Left renal cortex interstitium (tissue), 4 donors: ENCODE measurements around the gene PARP3. TPM values are rescaled to one million over a fixed set of nuclear protein-coding genes. Genes with fewer than 3 reads are reported as not detected.

Experiments used
- DNase-seq, 4 donors: peaks; one replicate each; pipeline ENCODE4 v3.0.0-alpha.2; 2013; ENCODE audit warnings: low read depth in 4 of 4, low spot score in 2 of 4, missing footprints in 1 of 4
- polyA plus RNA-seq, 4 donors: library from polyadenylated mRNA; unstranded; fragments of 120-200 nt; gene quantifications; one replicate each; pipeline ENCODE4 v1.2.1, GENCODE V29; 2013; ENCODE audit not compliant: insufficient read length in 4 of 4

PARP3 gene
- polyA plus RNA-seq, 4 donors, result 14.6 to 22.7 (median 20.0) TPM

DNA sequence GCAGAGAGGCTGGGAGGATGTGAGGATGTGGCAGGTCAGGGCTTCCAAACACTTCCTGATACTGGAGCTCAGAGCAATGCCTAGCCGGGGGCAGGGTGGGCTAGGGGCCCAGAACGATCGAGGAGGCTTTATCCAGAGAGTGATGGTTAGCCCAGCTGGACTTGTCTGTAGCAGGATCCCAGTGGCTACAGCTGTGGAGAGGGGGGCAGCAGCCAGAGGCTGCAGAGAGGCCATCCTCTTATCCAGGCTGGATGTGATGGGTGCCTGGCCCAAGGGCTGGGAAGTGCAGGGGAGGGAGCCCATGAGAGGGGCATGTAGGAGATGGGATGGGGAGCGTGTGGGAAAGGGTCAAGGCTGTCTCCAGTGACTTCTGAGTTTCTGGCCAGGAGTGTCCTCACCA, 4.6 kb downstream of the PARP3 start:
- DNase-seq, result no peak

DNA sequence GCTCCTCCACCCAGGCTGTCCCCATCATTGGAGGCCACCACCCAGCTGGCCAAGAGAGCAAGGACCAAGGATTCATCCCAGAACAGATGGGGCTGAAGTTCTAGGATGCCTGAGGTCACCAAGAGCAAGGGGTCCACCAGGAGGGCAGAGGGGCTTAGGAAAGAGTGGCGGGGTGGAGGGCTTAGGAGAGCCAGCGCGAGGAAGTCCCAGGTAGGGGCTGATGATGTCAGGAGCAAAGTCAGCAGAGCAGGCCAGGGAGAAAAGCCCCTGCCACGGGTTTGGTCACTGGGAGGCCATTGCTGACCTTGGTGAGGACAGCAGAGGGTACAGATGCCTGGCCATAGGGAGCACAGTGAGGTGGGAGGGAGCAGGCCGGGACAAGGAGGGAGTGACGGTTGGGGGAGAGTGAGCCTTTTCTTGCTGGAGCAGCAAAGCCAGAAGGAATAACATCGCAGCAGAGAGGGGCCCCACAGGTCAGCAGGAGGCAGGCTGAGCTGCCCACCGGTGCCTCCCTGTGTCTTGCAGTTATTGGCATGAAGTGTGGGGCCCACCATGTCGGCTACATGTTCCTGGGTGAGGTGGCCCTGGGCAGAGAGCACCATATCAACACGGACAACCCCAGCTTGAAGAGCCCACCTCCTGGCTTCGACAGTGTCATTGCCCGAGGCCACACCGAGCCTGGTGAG, 5.2 kb downstream of the PARP3 start:
- no peak for DNase-seq

DNA sequence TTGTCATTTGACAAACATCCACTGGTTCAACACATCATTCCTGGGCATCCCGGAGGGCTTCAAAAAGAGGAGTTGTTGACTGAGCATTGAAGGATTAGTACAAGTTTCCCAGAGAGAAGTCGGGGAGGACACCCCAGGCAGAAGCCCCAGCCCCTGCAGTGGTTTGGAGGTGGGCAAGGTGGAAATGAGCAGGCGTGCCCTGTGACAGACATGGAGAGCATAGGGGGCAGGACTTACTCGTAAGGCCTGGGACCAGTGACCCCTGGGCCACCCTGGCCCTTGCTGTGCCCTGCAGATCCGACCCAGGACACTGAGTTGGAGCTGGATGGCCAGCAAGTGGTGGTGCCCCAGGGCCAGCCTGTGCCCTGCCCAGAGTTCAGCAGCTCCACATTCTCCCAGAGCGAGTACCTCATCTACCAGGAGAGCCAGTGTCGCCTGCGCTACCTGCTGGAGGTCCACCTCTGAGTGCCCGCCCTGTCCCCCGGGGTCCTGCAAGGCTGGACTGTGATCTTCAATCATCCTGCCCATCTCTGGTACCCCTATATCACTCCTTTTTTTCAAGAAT, 5.9 kb downstream of the PARP3 start:
- DNase-seq, result no peak

DNA sequence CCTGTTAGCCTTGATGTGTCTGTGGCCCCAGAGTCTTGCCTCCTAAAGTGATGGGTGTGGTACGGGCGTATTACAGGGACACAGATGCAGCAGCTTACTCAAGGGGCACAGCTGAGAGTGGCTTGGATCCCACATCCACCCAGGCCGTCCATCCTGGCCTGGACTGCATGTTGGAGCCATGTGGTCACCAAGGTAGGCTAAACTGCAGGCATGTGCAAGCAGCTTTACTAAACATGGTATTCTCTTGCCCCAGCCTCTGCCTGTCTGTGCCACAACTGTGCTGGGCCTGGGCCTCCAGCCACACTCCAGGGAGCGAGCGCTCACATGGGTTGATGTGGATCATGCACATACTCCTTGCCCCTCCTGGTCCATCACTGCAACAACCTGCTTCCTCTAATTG, 7.0 kb downstream of the PARP3 start:
- no peak for DNase-seq

DNA sequence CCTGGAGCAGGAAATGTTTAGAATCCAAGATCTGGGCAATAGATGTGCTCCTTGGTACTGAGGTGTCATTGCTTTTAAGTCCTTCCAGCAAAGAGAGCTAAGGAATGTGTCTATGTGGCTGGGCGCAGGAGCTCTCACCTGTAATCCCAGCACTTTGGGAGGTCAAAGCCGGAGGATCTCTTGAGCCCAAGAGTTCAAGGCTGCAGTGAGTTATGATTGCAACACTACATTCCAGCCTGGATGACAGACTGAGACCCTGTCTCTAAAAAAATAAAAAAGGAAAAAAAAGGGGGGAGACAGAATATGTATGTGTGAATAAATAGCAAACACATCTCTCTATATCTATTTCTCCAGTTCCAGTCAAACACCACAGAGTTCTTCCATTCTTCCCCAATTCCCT, 8.7 kb downstream of the PARP3 start:
- DNase-seq, result no peak

DNA sequence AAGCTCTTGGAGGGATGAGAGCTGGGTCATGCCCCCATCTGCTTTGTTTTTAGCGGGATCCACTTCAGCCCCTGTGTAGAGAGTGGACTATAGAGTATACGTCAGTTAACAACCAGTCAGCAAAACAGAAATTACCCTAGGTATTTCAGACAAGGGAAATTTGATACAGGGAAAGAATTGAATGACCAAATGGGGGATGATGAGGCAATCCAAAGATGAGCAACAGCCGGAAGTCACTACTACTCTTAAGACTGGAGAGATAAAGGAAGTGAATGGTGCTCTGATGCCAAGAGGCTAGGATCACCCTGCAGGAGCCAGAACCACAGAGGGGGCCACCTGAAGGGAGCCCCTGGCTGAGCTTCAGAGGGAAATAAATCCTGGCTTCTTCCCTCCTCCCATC, 11.3 kb downstream of the PARP3 start:
- no peak for DNase-seq

DNA sequence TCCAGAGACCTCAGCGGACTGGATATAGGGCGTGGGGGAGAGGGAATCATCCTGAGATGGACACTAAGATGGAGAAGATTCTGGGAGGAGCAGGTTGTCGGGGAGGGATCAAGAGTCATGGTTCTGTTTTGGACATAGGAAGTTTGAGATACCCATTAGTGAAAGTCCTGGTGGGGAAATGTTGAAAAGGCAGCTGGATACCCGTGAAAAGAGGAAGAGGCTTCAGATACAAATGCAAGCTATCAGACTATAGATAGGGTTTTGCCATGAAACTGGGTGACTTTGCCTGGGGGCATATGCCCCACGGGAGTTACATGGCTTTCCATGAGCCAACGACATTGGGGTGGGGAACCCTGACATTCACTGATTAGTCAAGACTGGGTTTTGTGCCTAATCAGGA, 11.9 kb downstream of the PARP3 start:
- DNase-seq, result no peak

DNA sequence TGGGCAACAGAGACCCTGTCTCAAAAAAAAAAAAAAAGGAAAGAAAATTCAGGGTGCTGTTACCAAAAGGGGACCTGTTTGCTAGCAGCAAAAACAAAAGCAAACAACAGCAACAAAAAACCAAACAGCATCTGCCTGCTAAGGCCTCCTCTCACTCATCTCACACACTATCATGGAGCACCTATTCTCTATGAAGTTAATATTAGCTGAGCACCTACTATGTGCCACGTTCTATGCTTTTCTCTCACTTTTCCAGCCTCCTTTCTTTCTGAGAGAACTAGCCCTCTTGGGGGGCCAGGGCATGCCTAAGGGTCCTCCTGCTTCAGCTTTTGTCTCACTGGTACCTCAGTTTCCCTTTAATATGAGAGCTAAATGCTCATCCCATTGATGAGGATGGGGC, 12.6 kb downstream of the PARP3 start:
- no peak for DNase-seq

DNA sequence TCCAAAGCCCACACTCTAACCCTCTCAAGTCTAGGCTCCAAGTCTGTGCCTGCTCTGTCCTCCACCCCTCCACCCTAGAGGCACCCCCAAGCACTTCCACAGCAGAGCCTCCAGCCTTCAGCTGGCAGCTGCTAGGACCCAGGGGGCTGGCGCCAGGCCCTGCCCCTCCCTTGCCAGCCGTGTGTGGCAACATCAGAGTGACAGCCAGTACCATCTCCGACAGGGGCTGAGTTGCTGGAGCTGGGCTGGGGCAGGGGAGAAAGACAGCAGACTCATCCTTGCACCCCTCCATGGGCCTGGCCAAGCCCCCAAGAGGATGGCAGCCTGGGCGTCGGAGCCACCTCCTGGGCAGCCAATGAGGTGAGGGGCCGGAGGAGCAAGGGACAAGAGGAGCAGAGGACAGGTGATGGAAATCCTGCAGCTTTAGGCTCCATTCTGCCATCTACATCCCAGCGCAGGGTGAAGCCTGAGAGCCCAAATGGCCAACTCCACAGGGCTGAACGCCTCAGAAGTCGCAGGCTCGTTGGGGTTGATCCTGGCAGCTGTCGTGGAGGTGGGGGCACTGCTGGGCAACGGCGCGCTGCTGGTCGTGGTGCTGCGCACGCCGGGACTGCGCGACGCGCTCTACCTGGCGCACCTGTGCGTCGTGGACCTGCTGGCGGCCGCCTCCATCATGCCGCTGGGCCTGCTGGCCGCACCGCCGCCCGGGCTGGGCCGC, 13.2 kb downstream of the PARP3 start, which contains the start of gene GPR62:
TSS of gene GPR62 (plus strand) at position 207 of the 718 bp plus-strand sequence. CDS start at position 479, 272 bp downstream.
- no peak for DNase-seq

DNA sequence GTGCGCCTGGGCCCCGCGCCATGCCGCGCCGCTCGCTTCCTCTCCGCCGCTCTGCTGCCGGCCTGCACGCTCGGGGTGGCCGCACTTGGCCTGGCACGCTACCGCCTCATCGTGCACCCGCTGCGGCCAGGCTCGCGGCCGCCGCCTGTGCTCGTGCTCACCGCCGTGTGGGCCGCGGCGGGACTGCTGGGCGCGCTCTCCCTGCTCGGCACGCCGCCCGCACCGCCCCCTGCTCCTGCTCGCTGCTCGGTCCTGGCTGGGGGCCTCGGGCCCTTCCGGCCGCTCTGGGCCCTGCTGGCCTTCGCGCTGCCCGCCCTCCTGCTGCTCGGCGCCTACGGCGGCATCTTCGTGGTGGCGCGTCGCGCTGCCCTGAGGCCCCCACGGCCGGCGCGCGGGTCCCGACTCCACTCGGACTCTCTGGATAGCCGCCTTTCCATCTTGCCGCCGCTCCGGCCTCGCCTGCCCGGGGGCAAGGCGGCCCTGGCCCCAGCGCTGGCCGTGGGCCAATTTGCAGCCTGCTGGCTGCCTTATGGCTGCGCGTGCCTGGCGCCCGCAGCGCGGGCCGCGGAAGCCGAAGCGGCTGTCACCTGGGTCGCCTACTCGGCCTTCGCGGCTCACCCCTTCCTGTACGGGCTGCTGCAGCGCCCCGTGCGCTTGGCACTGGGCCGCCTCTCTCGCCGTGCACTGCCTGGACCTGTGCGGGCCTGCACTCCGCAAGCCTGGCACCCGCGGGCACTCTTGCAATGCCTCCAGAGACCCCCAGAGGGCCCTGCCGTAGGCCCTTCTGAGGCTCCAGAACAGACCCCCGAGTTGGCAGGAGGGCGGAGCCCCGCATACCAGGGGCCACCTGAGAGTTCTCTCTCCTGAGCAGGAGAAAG, 14.0 kb downstream of the PARP3 start:
- peak in 1 of 4 donors; percentile 41 for DNase-seq

DNA sequence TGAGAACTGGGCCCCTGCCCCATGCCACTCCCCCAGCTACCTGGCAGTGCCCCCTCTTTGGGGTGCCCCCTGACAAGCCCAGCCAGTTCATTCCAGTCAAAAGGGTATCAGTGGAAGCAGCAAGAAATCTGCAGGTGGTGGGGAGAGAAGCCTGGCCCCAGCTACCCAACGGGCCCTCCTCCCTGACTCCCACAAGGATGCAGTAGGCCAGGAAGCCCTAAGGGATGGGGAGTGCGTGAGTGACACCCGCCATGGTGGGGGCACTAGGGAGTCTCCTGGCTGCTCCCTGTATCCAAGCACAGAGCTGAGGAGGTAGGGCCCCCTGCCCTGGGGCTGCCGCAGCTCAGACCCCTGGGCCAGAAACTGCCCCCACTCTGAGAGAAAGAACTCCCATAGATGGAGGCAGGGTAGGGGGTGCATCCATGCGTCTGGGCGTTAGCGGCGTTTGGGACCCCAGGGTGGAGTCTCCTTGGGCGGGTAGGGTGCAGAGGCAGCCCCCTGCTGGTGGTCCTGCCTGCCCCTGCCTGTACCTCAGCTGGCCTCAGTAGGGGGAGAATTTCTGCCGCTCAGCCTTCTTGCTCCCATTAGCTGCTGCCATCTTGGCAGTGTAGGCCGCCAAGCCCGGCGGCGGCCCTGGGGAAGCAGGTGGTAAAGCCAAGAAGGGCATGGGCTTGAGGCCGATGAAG, 15.5 kb downstream of the PARP3 start:
- no peak for DNase-seq

DNA sequence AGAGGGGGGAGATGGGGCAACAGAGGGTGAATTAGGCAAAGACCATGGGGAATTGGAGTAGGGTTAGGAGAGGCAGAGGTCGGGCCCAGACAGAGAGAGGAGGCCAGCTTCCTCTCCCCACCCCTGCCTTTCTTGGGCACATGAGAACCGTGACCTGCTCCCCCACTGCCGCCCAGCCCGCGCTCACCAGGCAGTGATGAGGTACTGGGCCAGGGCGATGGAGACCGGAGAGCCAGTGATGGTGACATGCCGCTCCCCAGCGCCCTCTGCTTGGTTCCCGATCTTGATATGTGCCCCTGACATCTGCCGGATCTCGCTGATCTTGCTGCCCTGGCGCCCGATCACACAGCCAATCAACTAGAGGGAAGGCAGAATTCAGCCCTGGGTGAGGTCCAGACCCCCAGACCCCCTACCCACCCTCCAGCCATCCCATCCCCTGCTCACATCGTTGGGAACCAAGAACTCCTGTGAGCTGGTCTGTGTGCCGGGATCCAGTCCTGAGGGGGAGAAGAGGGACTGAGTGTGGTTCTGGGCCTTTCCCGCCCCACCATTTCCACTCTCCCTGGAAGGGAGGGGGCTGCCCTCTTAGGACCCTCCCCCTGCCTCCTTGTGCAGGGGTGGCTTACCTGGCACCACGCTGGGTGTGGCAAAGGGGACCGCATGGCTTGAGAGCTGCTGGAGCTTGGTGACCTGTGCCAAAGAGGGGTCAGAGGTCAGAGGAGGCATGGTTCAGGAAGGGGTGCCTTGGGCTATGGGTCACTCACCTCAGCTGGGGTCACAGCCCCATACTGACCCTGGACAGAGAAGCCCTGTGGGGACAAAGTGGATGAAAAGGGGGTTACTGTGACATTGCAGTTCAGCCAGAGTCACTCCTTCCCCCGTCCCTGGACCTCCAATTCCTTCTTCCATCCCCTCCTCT, 16.7 kb downstream of the PARP3 start:
- no peak for DNase-seq

DNA sequence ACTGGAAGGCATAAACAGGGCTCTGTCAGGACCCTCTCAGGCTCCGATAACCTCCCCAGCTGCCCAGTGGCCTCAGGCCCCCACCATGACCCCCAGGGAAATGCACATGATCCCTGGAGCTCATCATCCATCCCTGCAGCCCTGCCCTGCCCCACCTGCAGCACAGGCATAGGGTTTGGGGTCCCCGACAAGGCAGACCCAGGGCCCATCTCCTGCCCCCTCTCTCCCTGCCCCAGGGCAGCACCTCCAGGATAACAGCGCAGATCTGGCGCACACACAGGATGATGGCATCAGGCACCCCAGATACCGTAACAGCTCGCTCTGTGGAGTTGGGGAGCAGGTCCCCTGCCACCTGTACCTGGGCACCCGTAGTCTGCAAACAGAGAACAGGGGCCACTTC, 17.5 kb downstream of the PARP3 start:
- no peak for DNase-seq

DNA sequence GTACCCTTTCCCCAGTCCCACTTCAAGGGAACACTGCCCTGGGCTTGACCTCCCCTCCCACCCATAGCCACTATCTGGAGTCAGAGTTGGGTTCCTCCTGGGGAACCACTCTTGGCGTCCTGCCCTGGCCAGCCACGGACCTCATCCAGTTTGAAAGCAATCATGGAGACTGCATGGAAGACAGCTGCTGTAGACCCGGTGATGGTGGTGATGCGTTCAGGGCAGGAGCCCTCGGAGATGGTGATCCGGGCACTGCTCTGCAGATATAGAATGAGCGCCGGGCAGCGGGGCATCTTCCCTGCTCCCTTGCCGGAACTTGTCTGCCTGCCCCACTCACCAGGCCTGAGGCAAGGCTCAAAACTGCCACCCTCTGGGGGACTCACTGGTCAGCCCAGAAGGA, 18.2 kb downstream of the PARP3 start:
- no peak for DNase-seq

DNA sequence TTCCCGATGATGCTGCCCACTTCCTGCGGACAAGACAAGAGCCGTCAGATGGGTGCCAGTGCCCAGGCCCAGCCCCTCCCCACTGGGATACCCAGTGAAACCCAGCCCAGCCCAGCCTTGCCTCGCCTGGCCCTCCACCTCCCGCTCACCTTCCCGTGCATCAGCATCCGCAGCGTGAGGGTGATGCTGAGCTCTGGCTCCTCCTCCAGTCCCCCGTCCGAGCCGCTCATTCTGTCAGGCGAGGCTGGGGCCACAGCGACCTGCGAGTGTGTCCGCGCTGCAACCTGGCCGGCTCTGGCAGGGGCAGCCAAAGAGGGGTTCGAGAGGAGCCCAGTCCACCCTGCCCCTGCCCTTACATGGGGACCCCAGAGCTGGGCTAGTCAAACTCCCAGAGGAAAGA, 18.8 kb downstream of the PARP3 start:
- no peak for DNase-seq

DNA sequence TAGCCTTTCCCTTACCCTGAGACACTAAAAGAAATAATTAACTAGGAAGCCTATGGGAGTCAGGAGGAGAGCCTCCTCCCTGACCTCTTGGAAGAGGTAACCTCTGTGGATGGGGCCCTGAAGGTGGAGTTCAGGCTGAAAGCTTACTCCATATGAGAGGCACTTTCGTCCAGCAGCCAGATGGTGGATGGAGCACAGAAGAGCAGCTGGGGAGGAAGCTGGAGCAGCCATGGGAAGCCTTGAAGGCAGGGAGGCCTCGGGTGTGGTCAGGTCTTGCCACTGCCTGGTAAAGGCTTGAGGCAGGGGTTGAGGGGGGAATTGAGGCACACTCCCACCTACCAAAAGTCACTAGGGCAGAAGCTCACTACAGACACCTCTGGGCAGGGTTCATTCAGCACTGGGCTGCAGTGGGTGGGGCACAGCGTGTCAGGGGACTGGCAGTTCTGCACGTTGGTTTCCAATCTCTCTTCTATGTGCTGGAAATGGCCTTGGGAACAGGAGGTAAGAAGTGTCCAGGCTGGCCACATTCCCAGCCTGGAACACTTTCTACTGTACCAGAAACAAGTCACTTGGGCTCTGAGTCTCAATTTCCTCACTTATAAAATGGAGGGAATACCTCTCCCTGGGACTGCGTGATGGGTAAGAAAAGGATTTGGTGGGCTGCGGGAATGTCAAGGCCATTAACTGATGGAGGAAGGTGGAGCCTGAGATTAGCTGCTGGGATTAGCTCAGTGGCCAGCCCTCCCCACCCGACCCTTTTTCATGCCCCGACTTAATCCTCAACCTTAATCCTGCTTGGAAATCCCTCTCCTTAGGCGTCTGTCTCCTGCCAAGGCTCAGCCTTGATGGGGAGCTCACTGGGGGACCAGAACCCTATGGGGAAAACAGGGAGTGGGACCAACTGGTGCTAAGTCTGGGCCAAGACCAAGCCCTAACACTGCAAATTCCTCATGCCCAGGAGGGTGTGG, 19.7 kb downstream of the PARP3 start:
- no peak for DNase-seq

DNA sequence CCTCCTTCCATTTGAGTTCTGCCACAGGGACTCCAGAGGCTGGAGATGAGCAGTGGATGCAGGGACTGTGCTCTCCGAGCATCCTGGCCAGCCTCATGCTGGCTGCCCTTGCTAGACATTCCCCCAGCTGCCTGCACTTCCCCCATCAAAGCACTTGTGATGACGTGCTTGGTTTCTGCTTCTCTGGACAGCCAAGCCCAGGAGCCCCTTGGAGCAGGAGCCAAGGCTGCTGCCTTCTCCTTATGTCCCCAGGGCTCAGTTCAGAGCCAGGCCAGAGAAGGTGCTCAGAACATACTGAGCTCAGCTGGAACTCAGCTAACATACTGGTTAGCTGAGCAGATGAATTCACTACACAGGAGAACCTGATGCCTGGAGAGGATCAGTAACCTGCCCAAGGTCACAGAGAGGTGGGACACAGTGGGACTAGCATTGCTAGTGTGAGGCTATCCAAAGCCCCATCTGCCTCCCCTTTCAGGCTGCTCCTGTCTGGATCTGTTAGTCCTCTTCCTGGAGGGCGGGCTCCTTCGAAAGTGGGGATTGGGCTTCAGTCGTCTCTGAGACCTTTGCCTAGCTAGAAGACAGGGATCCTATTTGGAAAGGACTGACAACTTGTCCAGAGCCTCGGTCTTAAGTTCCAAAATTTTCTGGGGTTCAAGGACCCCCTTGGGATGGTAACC, 20.8 kb downstream of the PARP3 start:
- no peak for DNase-seq
